ENCODE measurements around the gene TAF9B.
"Not testable (repeated sequence)": the region's sequence is repeated elsewhere in the genome, so short reads cannot be mapped to it uniquely, and the experiment has no call there.

The TAF9B gene

DNA sequence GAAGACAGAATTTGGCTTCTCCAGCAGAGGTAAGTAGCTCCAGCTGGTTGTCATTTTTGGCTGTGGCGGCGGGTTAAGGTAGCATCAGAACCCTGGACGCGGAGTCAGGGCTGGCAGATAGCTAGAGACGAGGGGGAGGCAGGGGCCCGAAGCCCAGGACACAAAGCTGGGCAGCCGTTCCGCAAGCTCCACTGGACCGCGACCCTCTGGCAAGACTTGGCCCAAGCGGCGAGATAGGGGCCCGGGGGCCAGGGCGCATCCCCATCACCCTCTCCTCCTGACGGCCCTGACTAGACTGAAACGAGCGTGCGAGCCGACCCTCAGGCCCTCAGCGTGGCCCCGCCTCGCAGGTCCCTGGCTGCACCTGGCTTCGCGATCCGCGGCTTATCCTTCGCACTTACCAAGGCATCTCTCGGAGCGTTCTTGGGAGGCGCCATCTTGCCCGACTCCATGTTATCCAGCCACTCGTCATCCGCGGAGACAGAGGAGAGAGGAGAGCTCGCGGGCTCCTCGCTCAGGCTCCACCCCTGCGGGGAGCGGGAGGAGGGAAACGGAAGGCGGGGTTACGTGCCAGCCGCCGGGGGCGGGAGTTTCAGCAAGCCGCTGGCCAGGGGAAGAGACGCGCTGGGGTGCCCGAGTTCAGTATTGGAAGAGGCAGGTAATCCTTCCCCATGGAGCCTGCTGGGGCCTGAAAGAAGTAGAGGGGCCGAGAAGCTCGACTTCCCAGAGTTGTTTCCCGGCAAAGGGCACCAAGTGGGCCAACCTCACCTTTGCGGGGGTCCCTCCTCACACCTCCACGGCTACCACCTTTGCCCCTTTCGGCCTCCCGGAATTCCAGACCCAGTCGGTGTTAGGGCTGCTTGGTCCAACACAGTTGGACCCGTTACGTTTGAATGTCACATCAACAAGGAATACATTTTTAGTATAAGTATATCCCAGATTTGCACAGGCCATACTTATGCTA, at the start of gene TAF9B:
Gene TAF9B (minus strand): TSS at position 491 of the 964 bp plus-strand sequence. CDS start 39 bp downstream, at position 452.
- DNase-seq (ENCODE audit: low read depth in 3 of 3), result peak; percentile 64 to 78 (median 75)

- no peak for DNase-seq (ENCODE audit: low read depth in 3 of 3)
Observed at GRCh38 chrX:78182881-78183280, 43.4 kb upstream of the TAF9B start.

DNA sequence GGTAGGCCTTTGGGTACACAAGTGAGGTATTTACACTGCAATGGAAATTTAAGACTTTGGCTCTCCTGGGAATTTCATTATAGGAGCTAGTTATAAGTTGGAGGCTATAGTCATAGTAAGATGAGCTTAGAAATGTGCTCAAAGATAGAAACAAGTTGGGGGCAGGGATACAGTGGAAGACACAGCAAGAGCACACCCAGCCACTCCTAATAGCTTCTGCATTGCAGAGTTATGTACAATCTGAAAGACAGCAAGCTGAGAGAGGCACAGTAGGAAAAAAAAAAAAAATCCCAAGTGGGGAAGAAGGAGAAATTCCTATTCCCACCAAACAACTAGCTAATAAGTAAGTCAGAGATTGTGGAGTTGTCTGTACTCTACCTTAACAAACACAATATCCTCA, 41.9 kb upstream of the TAF9B start:
- DNase-seq (ENCODE audit: low read depth in 3 of 3), result no peak

DNA sequence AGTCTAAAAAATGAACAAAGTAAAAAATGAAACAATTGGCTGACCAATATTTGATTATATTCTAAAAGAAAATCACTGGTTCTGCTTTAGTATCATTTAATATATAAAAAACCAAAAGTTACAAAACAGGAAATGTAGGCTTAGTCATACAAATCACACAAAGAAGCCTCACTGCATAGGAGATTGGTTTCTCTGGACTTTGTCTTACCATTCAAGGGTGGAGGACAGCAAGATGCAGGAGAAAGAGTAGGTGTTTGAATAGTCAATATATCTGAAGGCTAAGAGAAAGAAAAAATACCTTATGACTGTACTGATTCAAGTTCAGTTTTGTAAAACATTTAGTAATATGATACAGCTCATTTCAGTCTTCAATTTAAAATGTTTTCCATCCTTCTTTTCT, 28.6 kb upstream of the TAF9B start:
- DNase-seq (ENCODE audit: low read depth in 3 of 3), result no peak

DNA sequence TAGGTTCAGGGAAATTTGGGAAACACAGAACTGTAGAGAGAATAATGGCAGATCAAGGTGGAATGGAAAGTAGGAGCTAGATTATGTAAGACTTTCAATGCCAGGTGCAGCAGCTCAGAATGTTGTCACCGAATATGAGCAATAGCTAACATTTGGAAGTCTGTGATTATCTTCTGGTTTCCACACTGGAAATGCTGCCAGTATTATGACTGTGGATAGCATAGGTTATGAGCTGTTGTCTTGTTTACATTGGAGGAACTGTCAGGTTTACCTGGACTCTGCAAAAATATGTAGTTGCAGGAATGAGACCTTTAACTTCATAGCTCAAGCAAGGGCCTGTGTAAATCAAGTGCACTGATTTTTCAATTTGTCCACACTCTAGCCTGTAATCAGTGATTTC, 26.0 kb upstream of the TAF9B start:
- no peak for DNase-seq (ENCODE audit: low read depth in 3 of 3)

GRCh38 chrX:78163175-78163574, 23.7 kb upstream of the TAF9B start:
- DNase-seq (ENCODE audit: low read depth in 3 of 3), result not testable (repeated sequence)

- not testable (repeated sequence) for DNase-seq (ENCODE audit: low read depth in 3 of 3)
Observed at GRCh38 chrX:78160711-78161110, 21.3 kb upstream of the TAF9B start.

- DNase-seq (ENCODE audit: low read depth in 3 of 3), result not testable (repeated sequence)
Observed at GRCh38 chrX:78157846-78158245, 18.4 kb upstream of the TAF9B start.

DNA sequence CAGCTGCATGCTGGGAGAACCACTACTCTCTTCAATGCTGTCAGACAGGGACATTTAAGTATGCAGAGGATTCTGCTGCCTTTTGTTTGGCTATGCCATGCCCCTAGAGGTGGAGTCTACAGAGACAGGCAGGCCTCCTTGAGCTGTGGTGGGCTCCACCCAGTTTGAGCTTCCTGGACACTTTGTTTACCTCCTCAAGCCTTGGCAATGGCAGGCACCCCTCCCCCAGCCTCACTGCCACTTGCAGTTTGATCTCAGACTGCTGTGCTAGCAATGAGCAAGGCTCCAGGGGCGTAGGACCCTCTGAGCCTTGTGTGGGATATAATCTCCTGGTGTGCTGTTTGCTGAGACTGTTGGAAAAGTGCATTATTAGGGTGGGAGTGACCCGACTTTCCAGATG, 17.9 kb upstream of the TAF9B start:
- not testable (repeated sequence) for DNase-seq (ENCODE audit: low read depth in 3 of 3)

- DNase-seq (ENCODE audit: low read depth in 3 of 3), result not testable (repeated sequence)
Observed at GRCh38 chrX:78147002-78147540, 7.6 kb upstream of the TAF9B start.

DNA sequence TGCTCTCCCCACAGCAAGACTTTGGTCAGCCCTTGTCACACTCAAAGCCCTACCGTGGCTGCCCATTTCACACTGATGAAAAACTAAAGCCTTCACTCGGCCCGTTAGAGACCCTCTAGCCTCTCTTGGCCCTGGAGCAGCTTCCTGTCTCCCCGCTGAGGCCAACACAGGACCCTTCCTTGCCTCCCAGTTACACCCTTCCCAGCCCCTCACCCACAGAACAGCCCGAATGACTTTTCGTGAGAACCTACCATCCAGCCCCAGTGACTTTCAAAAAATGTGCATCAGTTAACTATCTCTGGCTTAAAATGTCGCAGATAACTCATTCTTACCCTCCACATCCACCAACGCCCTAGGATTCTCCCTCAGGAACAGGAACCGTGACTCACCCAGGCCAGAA, 756 bp upstream of the TAF9B start:
- DNase-seq (ENCODE audit: low read depth in 3 of 3), result no peak

DNA sequence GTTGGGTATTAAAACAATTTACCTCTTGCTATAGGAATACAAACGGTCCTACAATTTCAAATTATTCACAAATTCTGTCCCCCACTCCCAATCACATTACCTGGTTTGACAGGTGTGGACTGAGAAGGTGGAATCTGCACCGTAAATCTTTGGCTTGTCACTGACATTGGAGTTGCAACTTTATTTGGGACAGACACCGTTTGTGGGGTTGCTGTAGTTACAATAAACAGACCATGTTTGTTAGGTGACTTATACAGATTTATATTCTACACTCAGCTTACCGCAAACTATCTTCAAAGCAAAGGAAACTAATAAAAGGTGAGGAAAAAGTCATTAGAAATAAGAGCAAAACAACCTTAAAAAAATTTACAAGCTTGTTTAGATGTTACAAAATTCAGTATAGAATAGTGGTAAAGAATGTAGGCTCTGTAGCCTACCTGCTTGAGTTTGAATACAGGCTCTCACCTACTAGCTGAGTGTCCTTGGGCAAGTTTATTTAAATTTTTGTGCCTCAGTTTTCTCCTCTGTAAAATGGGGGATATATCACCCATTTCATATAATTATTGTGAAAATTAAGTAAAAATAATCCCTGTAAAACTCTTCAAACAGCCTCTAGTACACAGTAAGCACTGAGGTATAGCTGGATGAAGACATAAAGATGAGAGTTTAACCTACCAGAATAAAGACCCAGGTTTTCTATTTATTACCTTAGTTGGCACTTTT, 6.1 kb downstream of the TAF9B start:
- no peak for DNase-seq (ENCODE audit: low read depth in 3 of 3)

GRCh38 chrX:78131117-78131516, 8.3 kb downstream of the TAF9B start:
- DNase-seq (ENCODE audit: low read depth in 3 of 3), result no peak

DNA sequence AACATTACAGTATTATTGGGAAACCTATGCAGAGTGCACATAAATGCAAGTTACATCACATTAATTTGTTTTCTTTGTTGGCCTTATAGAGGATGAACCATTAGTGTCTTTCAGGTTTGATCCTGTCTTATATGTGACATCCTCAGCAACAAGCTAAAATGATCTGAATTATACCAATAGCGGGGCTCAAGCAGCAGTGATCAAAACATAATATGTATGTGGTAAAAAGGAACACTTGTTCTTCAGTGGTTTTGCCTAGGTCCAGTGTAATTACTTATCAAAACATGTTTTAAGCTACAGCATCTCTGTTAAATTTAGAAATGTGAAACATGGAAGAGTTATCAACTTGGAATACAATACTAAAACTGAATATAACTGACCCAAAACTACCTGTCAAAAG, 9.1 kb downstream of the TAF9B start:
- no peak for DNase-seq (ENCODE audit: low read depth in 3 of 3)

DNA sequence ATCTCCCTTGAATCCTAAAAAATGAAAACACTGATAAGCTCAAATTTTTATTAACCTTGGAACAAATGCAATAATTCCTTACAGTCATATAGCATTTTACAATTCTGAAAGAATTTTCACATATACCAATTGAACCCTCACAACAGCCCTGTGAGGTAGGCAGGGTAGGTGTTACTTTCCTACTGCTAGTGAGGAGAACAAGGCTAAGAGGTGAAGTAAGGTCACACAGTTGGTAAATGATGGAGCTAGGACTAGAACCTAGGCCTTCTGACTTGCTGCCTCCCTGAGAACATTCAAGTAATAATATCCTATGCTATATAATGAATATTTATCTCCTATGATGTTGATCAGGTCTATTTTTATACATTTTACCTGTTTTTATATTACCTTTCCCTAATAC, 9.7 kb downstream of the TAF9B start:
- no peak for DNase-seq (ENCODE audit: low read depth in 3 of 3)

DNA sequence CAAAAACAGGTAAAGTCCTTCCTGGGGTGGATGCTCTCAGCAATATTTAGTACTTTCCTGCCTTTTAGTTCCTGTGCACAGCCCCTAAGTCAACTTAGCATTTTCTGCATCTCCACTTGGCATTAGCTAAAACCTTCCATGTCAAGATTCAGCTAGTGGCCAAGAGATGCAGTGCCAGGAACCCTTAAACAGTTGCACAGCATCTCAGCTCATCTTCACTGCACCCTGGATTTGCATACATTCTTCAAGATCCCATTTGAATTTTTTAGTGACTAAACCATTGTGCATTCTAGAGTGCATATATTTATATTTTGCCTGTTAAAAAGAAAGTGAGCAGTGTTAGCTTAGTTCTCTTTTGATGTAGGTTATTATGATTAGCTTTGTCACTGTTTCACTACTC, 13.7 kb downstream of the TAF9B start:
- not testable (repeated sequence) for DNase-seq (ENCODE audit: low read depth in 3 of 3)

GRCh38 chrX:78125148-78125547, 14.3 kb downstream of the TAF9B start:
- DNase-seq (ENCODE audit: low read depth in 3 of 3), result no peak

GRCh38 chrX:78124307-78124706, 15.1 kb downstream of the TAF9B start:
- DNase-seq (ENCODE audit: low read depth in 3 of 3), result no peak

- no peak for DNase-seq (ENCODE audit: low read depth in 3 of 3)
Observed at GRCh38 chrX:78123190-78123589, 16.3 kb downstream of the TAF9B start.

GRCh38 chrX:78119521-78120227, 19.8 kb downstream of the TAF9B start:
- DNase-seq (ENCODE audit: low read depth in 3 of 3), result no peak

DNA sequence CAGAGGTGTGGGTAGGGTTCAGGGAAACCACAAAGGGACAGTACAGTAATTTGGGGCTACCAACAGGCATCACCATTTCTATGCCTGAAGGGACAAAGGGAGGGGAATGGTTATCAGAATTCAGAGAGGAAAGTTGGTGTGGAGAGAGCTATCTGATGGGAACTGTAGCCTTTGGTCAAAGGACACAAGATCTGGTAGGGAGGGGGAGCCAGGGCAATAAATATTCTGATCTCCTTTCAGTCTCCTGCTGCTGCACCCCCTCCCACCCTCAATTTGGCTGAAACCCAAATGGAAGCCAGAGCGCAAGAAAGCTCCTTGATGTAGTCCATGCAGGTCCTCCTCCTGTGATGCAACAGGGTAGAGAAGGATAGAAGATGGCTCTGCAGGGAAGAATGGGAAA, 20.8 kb downstream of the TAF9B start:
- DNase-seq (ENCODE audit: low read depth in 3 of 3), result no peak

DNA sequence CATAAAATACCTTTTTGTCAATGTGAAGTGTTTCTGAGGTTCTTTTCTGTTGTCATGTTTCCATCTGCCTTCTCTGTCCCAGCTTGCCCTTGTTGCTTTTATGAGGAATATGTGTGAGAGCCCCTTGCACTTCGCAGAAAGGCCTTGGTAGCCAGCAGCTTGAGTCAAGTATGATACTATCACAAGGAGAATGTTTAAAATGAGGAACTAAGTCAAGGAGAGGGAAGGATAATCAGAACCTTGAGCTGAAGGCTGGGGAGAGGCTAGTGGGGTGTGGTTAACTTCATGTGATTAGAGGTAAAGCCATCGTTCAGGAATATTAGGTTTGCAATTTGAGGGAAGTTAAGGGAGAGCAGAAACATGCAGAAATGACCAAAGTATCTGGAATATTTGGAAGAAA, 22.7 kb downstream of the TAF9B start:
- DNase-seq (ENCODE audit: low read depth in 3 of 3), result no peak

Measured in stimulated activated CD4-positive, alpha-beta T cell treated with anti-CD3 and anti-CD28 coated beads, TNF-alpha, amount 100 ng/mL, for 48 hours (primary cell).